Measurements from ENCODE around the gene TSC22D2. TPM values are rescaled to one million over a fixed set of nuclear protein-coding genes. Genes with fewer than 3 reads are reported as not detected.

The TSC22D2 gene
- total RNA-seq = 7.0 and 7.4 TPM in 2 replicates

DNA sequence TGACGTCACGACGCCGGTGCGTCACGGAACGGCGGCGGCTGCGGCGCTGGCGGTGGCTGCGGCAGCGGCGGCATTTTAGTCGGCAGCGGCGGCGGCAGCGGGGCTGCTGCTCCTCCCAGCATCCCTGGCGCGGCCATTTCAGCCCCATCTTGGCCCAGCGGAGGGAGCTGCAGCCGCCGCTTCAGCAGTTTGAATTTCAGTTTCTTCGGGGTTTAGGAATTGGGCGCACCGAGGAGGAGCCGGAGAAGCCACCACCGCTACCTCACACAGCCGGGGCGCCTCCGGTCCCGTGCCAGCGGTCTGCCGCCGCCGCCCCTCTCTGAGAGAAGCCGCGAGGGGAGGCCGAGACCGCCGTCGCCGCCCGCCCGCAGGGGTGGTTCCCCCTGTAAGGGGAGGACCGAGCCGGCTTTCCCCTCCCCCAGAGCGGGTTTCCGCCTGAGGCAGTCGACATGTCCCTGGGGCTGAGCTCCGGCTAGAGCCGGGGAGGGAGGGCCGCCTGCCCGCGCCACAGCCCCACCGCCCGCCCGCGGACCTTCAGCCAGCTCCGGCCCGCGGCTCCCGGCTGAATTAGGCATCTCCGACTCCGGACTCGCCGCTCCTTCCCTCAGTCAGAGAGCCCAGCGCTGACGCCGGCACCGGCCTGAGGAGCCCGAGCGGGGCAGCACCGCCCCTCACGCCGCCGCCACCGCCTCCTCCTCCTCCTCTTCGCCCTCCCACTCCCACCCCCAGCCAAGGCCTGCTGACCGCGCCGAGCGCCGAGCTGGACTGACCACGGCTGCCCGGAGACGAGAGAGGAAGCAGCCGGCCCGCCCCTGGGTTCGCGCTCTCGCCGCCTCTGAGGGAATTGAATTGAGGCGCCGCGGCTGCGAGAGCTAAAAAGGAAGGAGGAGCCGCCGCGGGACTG, at the start of gene TSC22D2:
Gene TSC22D2 (plus strand): TSS at position 78 of the 904 bp plus-strand sequence. CDS start 1,053 bp downstream, outside the sequence.
- DNase-seq = peak; percentile 96

GRCh38 chr3:150359381-150359780, 48.7 kb upstream of the TSC22D2 start:
- DNase-seq = no peak

DNA sequence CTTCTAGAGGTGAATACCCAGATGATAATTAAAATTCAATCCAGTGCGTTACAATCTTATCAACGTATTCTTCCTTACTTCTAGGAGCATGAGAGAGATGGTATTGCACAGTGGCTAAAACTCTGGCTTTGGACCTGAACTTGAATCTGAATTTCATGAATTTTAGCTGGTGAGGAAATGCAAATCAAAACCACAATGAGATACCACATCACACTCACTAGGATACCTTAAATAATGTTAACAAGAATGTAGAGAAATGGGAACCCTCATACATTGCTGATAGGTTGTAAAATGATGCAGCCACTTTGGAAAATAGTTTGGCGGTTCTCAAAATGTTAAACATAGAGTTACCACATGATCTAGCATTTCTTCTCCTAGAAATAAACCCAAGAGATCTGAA, 47.1 kb upstream of the TSC22D2 start:
- DNase-seq = no peak

DNA sequence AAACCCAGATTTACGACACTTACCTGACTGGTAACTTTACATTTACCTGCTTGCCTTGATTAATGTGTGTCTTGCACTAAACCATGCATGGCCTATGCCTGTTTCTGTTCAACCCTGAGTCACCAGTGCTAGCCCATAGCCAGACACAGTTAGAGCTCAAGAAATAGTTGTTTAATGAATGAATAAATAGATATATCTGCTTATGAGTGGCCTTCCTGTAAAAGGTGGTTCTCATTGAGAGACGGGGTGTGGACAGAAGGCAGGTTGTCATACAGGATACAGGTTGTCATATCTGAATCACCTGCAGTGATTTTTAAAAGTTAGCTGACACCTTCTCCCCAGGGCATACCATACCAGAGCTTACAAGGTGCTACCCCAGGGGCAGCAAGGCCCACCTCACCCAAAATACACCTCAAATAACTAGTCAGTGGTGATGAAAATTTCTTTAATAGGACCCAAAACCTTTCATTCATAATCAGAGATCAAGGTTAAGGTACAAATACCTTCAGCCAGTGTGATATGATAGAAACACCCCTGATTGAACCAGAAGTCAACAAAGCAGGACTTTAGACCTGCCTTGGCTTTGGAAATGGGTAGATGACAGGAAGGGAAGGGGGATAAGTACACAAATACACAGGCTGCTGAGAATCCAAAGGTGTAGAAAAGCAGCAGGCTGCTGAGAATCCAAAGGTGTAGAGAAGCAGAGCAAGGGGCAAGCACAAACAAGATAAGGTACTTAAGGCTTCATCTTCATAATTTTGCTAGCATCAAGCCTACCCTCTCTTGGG, 45.4 kb upstream of the TSC22D2 start:
- no peak for DNase-seq

DNA sequence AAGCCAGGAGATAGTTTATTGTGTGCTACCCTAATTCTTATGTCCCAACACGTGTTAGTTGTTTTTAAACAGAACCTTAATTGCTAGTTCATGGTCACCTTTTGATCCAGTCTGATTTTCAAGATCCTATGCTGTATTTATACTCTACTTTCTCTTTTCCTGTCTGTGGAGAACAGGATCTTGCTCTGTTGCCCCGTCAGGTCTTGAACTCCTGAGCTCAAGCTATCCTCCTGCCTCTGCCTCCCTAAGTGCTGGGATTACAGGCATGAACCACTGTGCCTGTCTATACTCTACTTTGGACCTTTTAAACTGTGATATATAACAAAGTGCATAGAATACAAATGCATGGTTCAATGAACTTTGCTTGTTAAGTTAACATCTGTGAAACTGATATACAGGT, 44.7 kb upstream of the TSC22D2 start:
- DNase-seq = no peak

DNA sequence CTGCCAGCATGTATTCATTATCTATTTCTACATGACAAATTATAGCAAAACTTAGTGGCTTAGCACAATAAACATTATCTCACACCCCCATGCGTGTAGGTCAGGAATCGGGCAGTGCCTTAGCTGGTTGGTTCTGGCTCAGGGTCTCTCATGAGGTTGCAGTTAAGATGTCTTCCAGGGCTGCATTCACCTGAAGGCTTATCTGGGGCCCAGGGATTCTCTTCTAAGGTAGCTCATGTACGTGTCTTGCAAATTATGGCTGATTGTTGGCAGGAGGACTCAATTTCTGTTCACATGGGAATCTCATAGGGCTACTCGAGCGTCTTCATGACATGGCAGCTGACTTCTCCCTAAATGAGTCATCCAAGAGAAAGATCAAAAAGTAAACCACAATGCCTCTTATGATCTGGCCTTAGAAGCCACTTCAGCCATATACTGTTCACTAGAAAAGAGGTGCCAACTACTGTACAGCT, 42.9 kb upstream of the TSC22D2 start:
- DNase-seq = no peak

- no peak for DNase-seq
Observed at GRCh38 chr3:150367757-150368156, 40.3 kb upstream of the TSC22D2 start.

GRCh38 chr3:150370122-150370602, 37.9 kb upstream of the TSC22D2 start:
- peak; percentile 94 for DNase-seq

DNA sequence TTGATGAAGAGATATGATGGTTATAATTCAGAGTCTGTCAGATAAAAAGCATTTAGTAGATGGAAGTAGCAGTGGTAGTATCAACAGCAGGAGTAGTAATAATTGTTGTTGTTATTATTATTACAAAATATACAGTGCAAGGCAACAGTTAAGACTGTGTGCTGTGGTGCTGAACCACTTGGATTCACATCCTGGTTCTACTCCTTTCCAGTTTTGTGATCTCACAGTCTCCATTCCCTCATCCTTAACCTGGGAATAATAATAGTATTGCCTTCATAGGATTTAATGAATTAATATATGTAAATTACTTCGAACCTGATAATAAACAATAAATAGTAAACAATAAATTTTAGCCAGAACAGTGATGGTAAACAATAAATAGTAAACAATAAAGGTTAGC, 37.1 kb upstream of the TSC22D2 start:
- peak; percentile 51 for DNase-seq

DNA sequence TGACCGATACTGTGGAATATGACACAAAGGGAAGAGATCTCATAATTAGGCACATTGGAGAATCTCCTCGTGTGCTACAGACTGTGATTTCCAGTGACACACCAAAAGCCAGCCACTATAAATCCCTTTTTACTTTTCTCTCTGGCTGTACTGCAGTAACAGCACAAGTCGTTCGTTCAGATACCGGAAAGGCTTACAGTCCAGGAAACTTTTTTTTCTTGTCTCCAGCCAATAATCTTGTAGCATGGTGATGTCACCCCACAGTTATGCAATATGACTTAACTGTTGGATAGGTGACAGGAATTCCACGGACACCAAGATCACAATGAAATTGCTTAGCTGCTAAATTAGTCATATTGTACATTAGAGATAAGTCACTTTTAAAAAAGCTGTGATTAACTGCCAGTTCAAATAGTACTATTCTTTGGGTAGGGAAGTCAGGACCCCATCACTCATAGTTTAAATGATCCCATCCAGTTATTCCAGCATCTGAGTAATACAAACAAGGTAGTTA, 36.3 kb upstream of the TSC22D2 start:
- DNase-seq = peak; percentile 100

DNA sequence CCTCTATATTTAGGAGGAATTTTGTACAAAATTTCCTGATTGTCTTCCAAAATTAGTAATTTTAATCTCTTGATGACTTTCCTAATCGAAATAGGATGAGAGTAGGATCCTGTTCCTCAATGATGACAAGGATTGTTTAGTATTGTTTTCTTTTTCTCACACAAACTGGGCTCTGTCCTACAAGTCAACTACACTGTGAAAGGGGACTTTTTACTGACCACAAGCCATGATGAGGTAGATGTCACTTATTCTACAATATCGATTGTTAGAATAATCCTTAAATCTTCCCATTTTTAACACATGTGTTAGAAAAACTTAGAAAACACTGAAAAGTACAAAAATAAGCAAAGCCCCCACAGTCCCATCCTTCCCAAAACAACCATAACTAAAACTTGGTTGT, 35.8 kb upstream of the TSC22D2 start:
- DNase-seq = no peak

- peak; percentile 54 for DNase-seq
Observed at GRCh38 chr3:150372722-150373121, 35.4 kb upstream of the TSC22D2 start.

- DNase-seq = no peak
Observed at GRCh38 chr3:150373234-150373875, 34.7 kb upstream of the TSC22D2 start.

- DNase-seq = no peak
Observed at GRCh38 chr3:150374975-150375374, 33.1 kb upstream of the TSC22D2 start.

- peak; percentile 57 for DNase-seq
Observed at GRCh38 chr3:150376001-150376848, 31.9 kb upstream of the TSC22D2 start.

DNA sequence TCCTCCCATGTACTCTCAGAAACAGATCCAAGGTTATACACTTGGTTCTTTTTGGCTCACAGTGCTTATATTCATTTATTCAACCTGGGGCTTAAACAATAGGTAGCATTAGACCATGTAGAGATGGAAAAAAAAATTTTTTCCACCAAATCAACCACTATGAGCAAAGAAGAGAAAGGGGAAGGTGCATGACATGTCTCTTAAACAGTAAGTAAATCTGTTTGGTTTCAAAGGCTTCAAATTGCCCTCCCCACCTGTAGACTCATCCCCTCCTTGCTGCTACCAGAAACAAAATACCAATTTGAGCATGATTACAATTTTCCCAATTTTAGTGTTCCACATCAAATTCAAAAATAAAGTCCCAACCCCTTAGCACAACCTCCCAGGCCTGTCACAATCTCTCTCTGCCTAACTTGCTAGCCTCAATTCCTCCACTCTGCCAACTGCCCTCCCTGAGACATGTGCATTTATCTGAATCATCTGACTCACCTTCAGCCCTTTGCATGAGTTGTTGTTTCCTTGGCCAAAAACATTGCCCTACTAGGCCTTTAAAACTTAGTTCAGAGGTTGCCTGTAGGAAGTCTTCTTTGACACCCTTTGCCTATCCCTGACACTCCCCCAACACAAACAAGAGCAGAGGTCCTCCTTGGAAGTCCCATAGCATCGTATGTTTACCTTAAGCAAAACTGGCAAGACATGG, 30.3 kb upstream of the TSC22D2 start:
- no peak for DNase-seq

- DNase-seq = no peak
Observed at GRCh38 chr3:150378301-150378748, 29.8 kb upstream of the TSC22D2 start.

- no peak for DNase-seq
Observed at GRCh38 chr3:150379469-150379868, 28.6 kb upstream of the TSC22D2 start.

DNA sequence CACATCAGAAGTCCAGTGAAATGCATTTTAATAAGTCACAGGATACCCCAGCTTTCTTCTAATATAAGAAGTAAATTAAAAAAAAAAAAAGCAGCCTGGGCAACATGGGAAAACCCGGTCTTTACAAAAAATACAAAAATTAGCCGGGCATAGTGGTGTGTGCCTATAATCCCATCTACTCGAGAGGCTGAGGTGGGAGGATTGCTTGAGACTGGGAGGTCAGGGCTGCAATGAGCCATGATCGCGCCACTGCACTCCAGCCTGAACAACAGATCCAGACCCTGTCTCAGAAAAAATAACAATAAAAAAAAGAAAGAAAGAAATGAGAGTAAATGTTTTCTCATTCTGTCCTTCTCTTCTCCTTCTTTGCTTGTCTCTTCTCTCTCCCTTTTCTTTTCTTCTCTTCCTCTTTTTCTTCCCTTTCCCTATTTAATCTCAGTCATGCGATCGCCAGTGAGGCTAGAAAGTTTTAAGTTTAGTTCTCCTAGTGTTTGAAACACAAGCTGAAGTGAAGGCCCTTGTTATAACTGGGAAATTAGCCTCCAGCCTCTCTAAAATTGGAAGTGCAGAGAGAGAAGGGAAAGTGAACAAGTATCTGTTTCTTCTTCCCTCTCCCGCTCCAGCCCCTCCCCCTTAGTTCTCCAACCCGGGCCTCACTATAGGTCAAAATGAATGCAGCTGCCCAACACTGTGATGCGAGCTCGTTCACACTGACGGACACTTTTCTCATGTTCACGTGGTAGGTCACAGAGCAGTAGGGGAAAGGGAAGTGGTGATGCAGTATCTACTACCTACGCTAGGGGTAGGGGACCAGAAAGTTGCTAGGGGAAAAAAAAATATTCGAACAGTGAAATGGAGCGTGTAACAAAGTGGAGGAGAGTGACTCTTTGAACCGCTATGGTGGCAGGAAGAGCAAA, 23.5 kb upstream of the TSC22D2 start:
- peak; percentile 26 for DNase-seq

Measured in dermis blood vessel endothelial cell (primary cell).